Psoas muscle (tissue), 8 donors: ENCODE data around the gene CHD5. TPM values are rescaled to one million over a fixed set of nuclear protein-coding genes. Genes with fewer than 3 reads are reported as not detected.

Source experiments
- ATAC-seq, 4 donors: fragments of 200-7000 bp; cut with Tn5 transposase; one replicate each; pipeline ENCODE4 v1.9.1; 2020; ENCODE audit warnings: moderate library complexity in 3 of 4, mild to moderate bottlenecking in 2 of 4
- DNase-seq, 2 donors: peaks; one replicate each; pipeline ENCODE4 v3.0.0-alpha.2; 2020
- H3K27ac ChIP-seq: fragments of 200-600 bp; one replicate; pipeline ENCODE4 v1.8.0; 2022
- H3K27me3 ChIP-seq, 3 donors: fragments of 200-600 bp in 1 of 3; one replicate each; pipeline versions ENCODE4 v1.6.1 to v1.8.0; 2013 to 2022; ENCODE audit warnings: low read length in 2 of 3, mild to moderate bottlenecking in 2 of 3, moderate library complexity in 1 of 3; ENCODE audit not compliant: insufficient read depth in 3 of 3
- H3K36me3 ChIP-seq, 2 donors: fragments of 200-600 bp in 1 of 2; one replicate each; pipeline versions ENCODE4 v1.6.1 to v1.8.0; 2013 to 2022; ENCODE audit warnings: low read depth in 1 of 2, mild to moderate bottlenecking in 1 of 2, moderate library complexity in 1 of 2; ENCODE audit not compliant: insufficient read depth in 1 of 2
- H3K4me1 ChIP-seq: fragments of 200-600 bp; one replicate; pipeline ENCODE4 v1.8.0; 2022
- H3K4me3 ChIP-seq: fragments of 200-600 bp; one replicate; pipeline ENCODE4 v1.8.0; 2022; ENCODE audit warnings: mild to moderate bottlenecking
- H3K9me3 ChIP-seq: fragments of 200-600 bp; one replicate; pipeline ENCODE4 v1.8.0; 2022
- CTCF ChIP-seq: fragments of 200-600 bp; IDR thresholded peaks from one replicate; pipeline ENCODE4 v1.8.0; 2022; ENCODE audit warnings: antibody characterized with exemption
- WGBS, 3 donors: extraction: QIAGEN DNeasy Blood & Tissue Kit; methylation state at CpG; one replicate each; pipeline versions ENCODE4 v1.1.6 to v1.1.7; 2013; 5-methylcytosine and 5-hydroxymethylcytosine counted together
- intact Hi-C, 2 donors: fragments of 100-400 bp; cut with DNase I; formaldehyde crosslinking; loops; one replicate each; pipeline versions ENCODE4 v1.11.0 to v1.14.2; 2022
- polyA plus RNA-seq, 3 donors: library from polyadenylated mRNA; stranded (reverse); fragments of 200-250 nt; gene quantifications; one replicate each; pipeline ENCODE4 v1.2.3, GENCODE V29; 2013
- total RNA-seq, 4 donors: library from RNA; stranded (reverse); fragmentation: NEBNext Ultra II Directional in 2 of 4; extraction: Animal tissue kit (Norgen Biotek cat#: 25700) in 2 of 4; gene quantifications; one replicate each; pipeline versions ENCODE4 v1.2.1 to v1.2.4, GENCODE V29; 2021 to 2023
- donor health status: healthy with polysubstance abuse.
- donor health status: DM: no; HTN: no; CAD: no; lungs with moderate emphysema.
- donor health status: Bipolar disorder and iron deficiency.
- donor health status: healthy.
- donor health status: DM: yes; HTN: yes; CAD: no.
- donor health status: DM: no; HTN: no; CAD: no.
- donor health status: DM: no; HTN: no; CAD: no.
- donor health status: DM: yes; HTN: yes; CAD: no.

CHD5 gene
- total and polyA plus RNA-seq, 7 donors: 0.03 to 0.38 (median 0.24) TPM; not detected in 2

- ATAC-seq: no peak
- no peak for TF ChIP-seq CTCF
Observed at GRCh38 chr1:6099787-6100765, 80.0 kb downstream of the CHD5 start.

GRCh38 chr1:6099297-6099696, 80.8 kb downstream of the CHD5 start:
- 84 to 88% (median 86%) methylated on average over 14 to 15 of the region's 15 CpGs for WGBS, 3 donors

More at GRCh38 chr1:6099787-6100765, 80.0 kb downstream of the CHD5 start:
- Histone ChIP-seq H3K9me3 (no peaks in the 10 kb centered on the region), H3K27me3 (peaks cover 0 to 25% (median 9%) of the 10 kb centered on the region in 3 donors), H3K4me3 (no peak overlapping the region), H3K4me1 (no peaks in the 10 kb centered on the region), H3K27ac (no peak overlapping the region), H3K36me3 (no peaks in the 10 kb centered on the region)
- DNase-seq: peak; percentile 18 to 46
- intact Hi-C loops: no loop called here
- 69 to 70% (median 69%) methylated on average over 27 of the region's 27 CpGs for WGBS, 3 donors

GRCh38 chr1:6098303-6099215, 81.6 kb downstream of the CHD5 start:
- no peak overlapping the region for H3K27ac ChIP-seq
- ATAC-seq: peak in 1 of 4 donors; percentile 54
- 47 to 62% (median 51%) methylated on average over 24 of the region's 24 CpGs for WGBS, 3 donors
- no peaks in the 10 kb centered on the region for H3K36me3 ChIP-seq
- TF ChIP-seq CTCF: no peak
- H3K4me3 ChIP-seq: no peak overlapping the region
- H3K4me1 ChIP-seq: no peaks in the 10 kb centered on the region
- no peaks in the 10 kb centered on the region for H3K9me3 ChIP-seq
- intact Hi-C loops: no loop called here
- peak; percentile 50 to 58 for DNase-seq
- peaks cover 0 to 19% (median 9%) of the 10 kb centered on the region in 3 donors for H3K27me3 ChIP-seq

More at GRCh38 chr1:6099297-6099696, 80.8 kb downstream of the CHD5 start:
- TF ChIP-seq CTCF: no peak
- Histone ChIP-seq H3K36me3 (no peaks in the 10 kb centered on the region), H3K9me3 (no peaks in the 10 kb centered on the region), H3K27ac (no peak overlapping the region), H3K4me1 (no peaks in the 10 kb centered on the region), H3K27me3 (peaks cover 0 to 24% (median 9%) of the 10 kb centered on the region in 3 donors), H3K4me3 (no peak overlapping the region)
- DNase-seq: peak; percentile 16 to 36
- intact Hi-C loops: no loop called here
- ATAC-seq: no peak

- H3K27ac ChIP-seq: no peak overlapping the region
Observed at GRCh38 chr1:6097824-6098223, 82.3 kb downstream of the CHD5 start.

More at GRCh38 chr1:6097824-6098223, 82.3 kb downstream of the CHD5 start:
- TF ChIP-seq CTCF: no peak
- peak in 1 of 2 donors; percentile 39 for DNase-seq
- Histone ChIP-seq H3K4me1 (no peaks in the 10 kb centered on the region), H3K36me3 (no peaks in the 10 kb centered on the region), H3K27me3 (peaks cover 0 to 18% (median 9%) of the 10 kb centered on the region in 3 donors), H3K9me3 (no peaks in the 10 kb centered on the region), H3K4me3 (no peak overlapping the region)
- intact Hi-C loops: no loop called here
- WGBS, 3 donors: 76 to 83% (median 78%) methylated on average over 16 to 17 of the region's 17 CpGs
- ATAC-seq: no peak
